Stimulated activated memory B cell treated with anti-CD40 and anti-IgM and Interleukin-4, amounts not matched to agents 10 μg/mL and 1 μg/mL and 100 μg/mL, for 72 hours (primary cell): ENCODE results near the gene PAH.

Experiments used
- ATAC-seq: fragments of 150-1000 bp; cut with Tn5 transposase; 2 replicates; pipeline ENCODE4 v1.10.0; 2021
- H3K27ac Mint-ChIP-seq: one replicate; pipeline ENCODE4 v1.8.0; 2022; ENCODE audit warnings: mild to moderate bottlenecking, mixed read lengths
- H3K27me3 Mint-ChIP-seq: one replicate; pipeline ENCODE4 v1.8.0; 2022; ENCODE audit warnings: mixed read lengths
- H3K36me3 Mint-ChIP-seq: one replicate; pipeline ENCODE4 v1.8.0; 2022; ENCODE audit warnings: mixed read lengths
- H3K4me1 Mint-ChIP-seq: one replicate; pipeline ENCODE4 v1.8.0; 2022; ENCODE audit warnings: mixed read lengths
- H3K4me3 Mint-ChIP-seq: one replicate; pipeline ENCODE4 v1.8.0; 2022; ENCODE audit warnings: mild to moderate bottlenecking, moderate library complexity, mixed read lengths
- H3K9me3 Mint-ChIP-seq: one replicate; pipeline ENCODE4 v1.8.0; 2022; ENCODE audit warnings: mixed read lengths

The PAH gene

DNA sequence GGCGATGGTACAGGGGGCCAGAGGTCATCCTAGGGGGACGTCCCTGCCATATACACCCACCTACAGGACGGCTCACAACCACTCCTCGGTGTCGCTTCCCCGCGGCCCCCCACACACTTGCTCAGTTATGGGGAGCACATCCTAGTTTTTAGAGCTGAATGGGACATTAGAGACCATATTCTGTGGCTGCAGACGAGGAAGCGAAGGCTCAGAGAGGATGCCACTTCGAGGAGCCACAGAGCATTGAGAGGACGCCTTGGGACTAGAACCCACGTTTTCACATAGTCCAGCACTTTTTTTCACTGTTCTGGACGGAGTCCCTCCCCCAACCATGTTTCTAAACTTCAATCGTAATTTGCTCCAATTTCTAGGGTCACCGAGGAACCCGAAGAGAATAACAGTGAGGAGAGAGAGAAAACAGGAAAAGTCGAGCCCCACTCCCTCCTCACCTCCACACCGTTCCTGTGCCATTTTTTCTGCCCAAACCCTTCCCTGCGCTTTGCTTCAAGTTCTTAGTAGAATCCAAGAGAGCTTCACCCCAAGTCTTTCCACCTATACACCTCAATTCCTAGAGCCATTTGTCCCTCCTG lies 39.8 kb upstream of the PAH start:
- ATAC-seq, result no peak
- H3K9me3 Mint-ChIP-seq, result no peaks in the 10 kb centered on the region
- peaks cover 81% of the 10 kb centered on the region for H3K27me3 Mint-ChIP-seq
- H3K4me1 Mint-ChIP-seq, result peaks cover 35% of the 10 kb centered on the region
- peak overlapping the region; percentile 78 for H3K27ac Mint-ChIP-seq
- peak overlapping the region; percentile 85 for H3K4me3 Mint-ChIP-seq
- H3K36me3 Mint-ChIP-seq, result no peaks in the 10 kb centered on the region

DNA sequence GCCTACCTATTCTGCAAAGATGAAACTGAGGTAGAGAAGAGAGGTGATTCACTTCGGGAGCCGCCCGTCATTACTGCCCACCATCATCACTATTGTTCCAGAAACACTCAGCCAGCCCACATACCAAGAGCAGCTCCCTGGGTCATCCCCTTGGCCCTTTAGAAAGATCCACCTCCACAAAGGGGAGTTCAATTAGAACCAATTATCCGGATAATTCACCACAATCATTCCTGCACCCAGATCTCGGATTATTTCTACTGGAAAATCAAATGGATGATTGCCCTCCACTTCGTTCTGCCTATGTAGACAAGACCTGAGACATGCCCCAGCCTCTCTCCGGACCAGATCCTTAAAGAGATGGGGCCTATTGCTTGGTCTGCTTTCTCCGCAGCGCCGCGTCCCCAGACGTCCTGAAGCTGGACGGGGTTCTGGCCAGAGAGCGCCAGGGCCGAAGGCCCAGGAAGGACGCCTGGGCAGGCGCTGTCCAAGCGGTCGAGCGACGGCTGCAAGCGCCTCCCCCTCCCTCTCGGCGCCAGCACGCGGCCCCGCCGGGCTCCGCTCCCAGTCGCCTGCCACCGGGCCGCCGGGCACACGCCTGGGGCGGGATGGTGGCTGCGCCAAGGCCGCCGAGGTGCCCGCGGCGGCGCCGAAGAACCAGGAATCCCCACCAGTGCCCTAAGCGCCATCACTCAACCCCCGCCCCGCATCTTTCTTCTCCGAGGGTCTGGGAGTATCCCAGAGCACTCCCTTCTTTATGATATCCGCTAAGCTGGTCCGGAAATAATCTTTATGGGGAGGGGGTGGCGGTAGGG lies 39.1 kb upstream of the PAH start:
- ATAC-seq, result no peak
- H3K4me3 Mint-ChIP-seq, result peak overlapping the region; percentile 85
- peaks cover 80% of the 10 kb centered on the region for H3K27me3 Mint-ChIP-seq
- H3K9me3 Mint-ChIP-seq, result no peaks in the 10 kb centered on the region
- H3K27ac Mint-ChIP-seq, result peak overlapping the region; percentile 78
- peaks cover 33% of the 10 kb centered on the region for H3K4me1 Mint-ChIP-seq
- no peaks in the 10 kb centered on the region for H3K36me3 Mint-ChIP-seq

GRCh38 chr12:102954134-102954533 lies 37.1 kb upstream of the PAH start:
- Mint-ChIP-seq H3K4me3 (no peak overlapping the region), H3K4me1 (peaks cover 39% of the 10 kb centered on the region), H3K27me3 (peaks cover 80% of the 10 kb centered on the region), H3K9me3 (no peaks in the 10 kb centered on the region), H3K36me3 (no peaks in the 10 kb centered on the region), H3K27ac (no peak overlapping the region)
- no peak for ATAC-seq

DNA sequence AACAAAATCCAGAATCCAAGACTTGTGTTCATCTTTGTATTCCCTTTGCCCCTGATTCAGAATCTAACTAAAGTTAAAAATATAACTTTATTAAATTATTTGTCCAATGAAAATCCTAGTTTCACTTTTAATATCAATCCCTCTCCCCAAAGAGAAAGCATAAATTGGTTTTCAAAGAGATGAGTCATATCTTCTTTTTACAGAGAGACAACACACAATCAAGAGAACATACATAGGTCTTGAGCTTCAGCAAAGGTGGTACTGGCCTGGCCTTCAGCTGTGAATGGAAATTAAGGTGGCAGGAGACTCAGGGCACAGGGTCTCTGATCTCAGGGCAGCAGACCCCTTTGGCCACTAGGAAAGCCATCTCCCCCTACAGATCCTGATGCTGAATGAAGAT lies 36.2 kb upstream of the PAH start:
- no peaks in the 10 kb centered on the region for H3K36me3 Mint-ChIP-seq
- H3K4me3 Mint-ChIP-seq, result no peak overlapping the region

GRCh38 chr12:102951841-102952240 lies 34.8 kb upstream of the PAH start:
- Mint-ChIP-seq H3K27ac (no peak overlapping the region), H3K27me3 (peaks cover 76% of the 10 kb centered on the region), H3K9me3 (no peaks in the 10 kb centered on the region), H3K4me3 (peak overlapping the region; percentile 33), H3K4me1 (peaks cover 17% of the 10 kb centered on the region), H3K36me3 (no peaks in the 10 kb centered on the region)
- no peak for ATAC-seq

More for the DNA sequence above, 36.2 kb upstream of the PAH start:
- H3K4me1 Mint-ChIP-seq, result peaks cover 30% of the 10 kb centered on the region
- no peak for ATAC-seq
- H3K9me3 Mint-ChIP-seq, result no peaks in the 10 kb centered on the region
- H3K27ac Mint-ChIP-seq, result no peak overlapping the region
- H3K27me3 Mint-ChIP-seq, result peaks cover 73% of the 10 kb centered on the region

- peaks cover 73% of the 10 kb centered on the region for H3K27me3 Mint-ChIP-seq
- peak overlapping the region; percentile 75 for H3K4me3 Mint-ChIP-seq
- H3K36me3 Mint-ChIP-seq, result no peaks in the 10 kb centered on the region
- no peak for ATAC-seq
- no peaks in the 10 kb centered on the region for H3K9me3 Mint-ChIP-seq
- H3K27ac Mint-ChIP-seq, result peak overlapping the region; percentile 35
- peaks cover 12% of the 10 kb centered on the region for H3K4me1 Mint-ChIP-seq
Observed at GRCh38 chr12:102950950-102951619, 34.0 kb upstream of the PAH start.

DNA sequence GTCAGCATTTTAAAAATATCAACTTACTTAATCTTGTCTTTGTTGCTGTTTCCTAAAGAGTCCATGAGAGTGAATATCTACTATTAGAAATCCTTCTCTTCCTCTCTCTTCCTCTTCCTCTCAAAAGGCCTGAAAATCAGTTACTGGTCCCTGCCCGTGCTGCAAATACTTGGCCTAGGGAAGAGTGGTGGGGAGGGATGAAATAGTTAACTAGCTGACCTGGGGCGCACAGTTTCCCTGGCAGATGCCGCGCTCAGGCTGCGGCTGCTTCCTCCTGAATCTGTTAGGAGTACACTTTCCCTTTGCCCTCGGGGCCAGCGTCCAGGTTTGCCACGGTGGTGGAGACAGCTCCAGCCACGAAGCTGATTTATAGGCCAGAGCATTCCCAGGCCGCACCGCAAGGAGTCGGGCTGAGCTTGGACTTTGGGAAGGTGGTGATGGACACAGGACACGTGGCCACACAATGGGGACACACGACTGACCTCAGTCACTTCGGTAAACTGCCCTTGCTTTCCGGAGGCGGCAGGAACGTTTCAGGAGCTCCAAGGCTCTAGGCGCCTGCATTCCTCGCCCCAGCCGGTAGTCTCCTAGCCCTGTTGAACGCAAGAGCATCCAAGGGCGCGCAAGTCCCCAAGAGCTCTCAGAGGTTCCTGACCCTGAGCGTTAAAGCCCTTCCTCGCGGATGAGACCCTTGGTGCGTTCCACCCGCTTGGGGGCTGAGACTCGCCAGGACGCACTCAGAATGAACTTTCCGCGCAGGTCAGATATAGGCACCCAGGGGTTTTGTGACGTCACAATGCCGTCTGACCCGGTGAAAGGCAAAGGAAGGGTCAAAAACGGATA lies 33.3 kb upstream of the PAH start:
- ATAC-seq, result no peak
- peak overlapping the region; percentile 75 for H3K4me3 Mint-ChIP-seq
- H3K27ac Mint-ChIP-seq, result peak overlapping the region; percentile 35

GRCh38 chr12:102948941-102949352 lies 31.9 kb upstream of the PAH start:
- Mint-ChIP-seq H3K4me1 (peaks cover 12% of the 10 kb centered on the region), H3K4me3 (no peak overlapping the region), H3K27me3 (peaks cover 52% of the 10 kb centered on the region), H3K36me3 (no peaks in the 10 kb centered on the region), H3K9me3 (no peaks in the 10 kb centered on the region), H3K27ac (no peak overlapping the region)
- no peak for ATAC-seq

More for the DNA sequence above, 33.3 kb upstream of the PAH start:
- Mint-ChIP-seq H3K9me3 (no peaks in the 10 kb centered on the region), H3K36me3 (no peaks in the 10 kb centered on the region), H3K27me3 (peaks cover 66% of the 10 kb centered on the region), H3K4me1 (peaks cover 12% of the 10 kb centered on the region)

GRCh38 chr12:102946042-102946441 lies 29.0 kb upstream of the PAH start:
- H3K4me1 Mint-ChIP-seq, result peaks cover 11% of the 10 kb centered on the region
- H3K9me3 Mint-ChIP-seq, result peaks cover 3% of the 10 kb centered on the region
- H3K27me3 Mint-ChIP-seq, result peaks cover 46% of the 10 kb centered on the region
- no peak overlapping the region for H3K27ac Mint-ChIP-seq
- ATAC-seq, result no peak
- H3K4me3 Mint-ChIP-seq, result no peak overlapping the region
- H3K36me3 Mint-ChIP-seq, result no peaks in the 10 kb centered on the region

DNA sequence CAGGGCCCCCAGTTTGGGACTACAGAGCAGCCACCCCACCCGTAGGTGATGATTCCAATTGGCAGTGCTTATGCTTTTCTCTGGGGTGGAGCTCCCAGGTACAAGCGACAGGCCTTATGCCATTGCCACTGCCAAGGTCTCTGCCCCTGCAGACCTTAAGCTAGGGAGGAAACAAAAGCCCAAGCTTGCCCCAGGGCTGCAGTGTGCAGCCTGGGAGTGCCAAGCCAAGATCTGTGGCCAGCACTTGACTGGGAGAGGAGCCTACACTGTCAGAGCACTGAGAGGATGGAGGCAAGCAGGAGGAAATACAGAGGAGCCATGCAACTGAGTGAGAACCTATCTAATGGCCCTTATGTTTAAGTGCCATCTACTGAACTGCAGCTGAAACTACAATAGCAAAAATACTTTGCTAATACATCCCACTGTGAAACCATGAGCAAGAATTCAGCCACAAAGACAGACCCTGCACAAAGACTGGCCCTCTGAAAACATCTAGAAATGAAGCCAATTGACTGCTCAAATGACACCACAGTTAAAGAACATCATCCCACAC lies 22.7 kb upstream of the PAH start:
- no peak overlapping the region for H3K27ac Mint-ChIP-seq
- no peak overlapping the region for H3K4me3 Mint-ChIP-seq
- no peaks in the 10 kb centered on the region for H3K4me1 Mint-ChIP-seq
- no peak for ATAC-seq
- peaks cover 68% of the 10 kb centered on the region for H3K27me3 Mint-ChIP-seq
- peaks cover 3% of the 10 kb centered on the region for H3K9me3 Mint-ChIP-seq
- no peaks in the 10 kb centered on the region for H3K36me3 Mint-ChIP-seq

- no peak for ATAC-seq
- H3K4me1 Mint-ChIP-seq, result no peaks in the 10 kb centered on the region
- no peak overlapping the region for H3K27ac Mint-ChIP-seq
- peaks cover 73% of the 10 kb centered on the region for H3K27me3 Mint-ChIP-seq
- peaks cover 3% of the 10 kb centered on the region for H3K9me3 Mint-ChIP-seq
- no peaks in the 10 kb centered on the region for H3K36me3 Mint-ChIP-seq
- H3K4me3 Mint-ChIP-seq, result no peak overlapping the region
Observed at GRCh38 chr12:102939059-102939458, 22.0 kb upstream of the PAH start.

DNA sequence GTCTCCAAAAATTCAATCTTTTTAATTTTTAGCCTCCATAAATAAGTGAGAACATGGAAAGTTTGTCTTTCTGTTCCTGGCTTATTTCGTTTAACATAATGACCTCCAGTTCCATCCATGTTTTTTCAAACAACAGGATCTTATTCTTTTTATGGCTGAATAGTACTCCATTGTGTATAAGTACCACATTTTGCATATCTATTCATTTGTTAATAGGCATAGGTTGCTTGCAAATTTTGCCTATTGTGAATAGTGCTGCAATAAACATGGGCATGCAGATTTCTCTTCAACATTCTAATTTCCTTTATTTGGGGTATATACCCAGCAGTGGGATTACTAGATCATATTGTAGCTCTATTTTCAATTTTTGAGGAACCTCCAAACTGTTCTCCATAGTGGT lies 16.1 kb upstream of the PAH start:
- H3K36me3 Mint-ChIP-seq, result no peaks in the 10 kb centered on the region

GRCh38 chr12:102927220-102927619 lies 10.2 kb upstream of the PAH start:
- Mint-ChIP-seq H3K27ac (no peak overlapping the region), H3K4me3 (no peak overlapping the region), H3K27me3 (peaks cover 35% of the 10 kb centered on the region), H3K9me3 (no peaks in the 10 kb centered on the region), H3K36me3 (no peaks in the 10 kb centered on the region), H3K4me1 (no peaks in the 10 kb centered on the region)
- no peak for ATAC-seq

More for the DNA sequence above, 16.1 kb upstream of the PAH start:
- ATAC-seq, result no peak
- Mint-ChIP-seq H3K27me3 (peaks cover 66% of the 10 kb centered on the region), H3K4me3 (no peak overlapping the region), H3K9me3 (no peaks in the 10 kb centered on the region), H3K27ac (no peak overlapping the region), H3K4me1 (no peaks in the 10 kb centered on the region)

GRCh38 chr12:102921240-102921639 lies 4.2 kb upstream of the PAH start:
- Mint-ChIP-seq H3K36me3 (no peaks in the 10 kb centered on the region), H3K27me3 (peaks cover 27% of the 10 kb centered on the region), H3K4me3 (no peak overlapping the region), H3K27ac (no peak overlapping the region), H3K4me1 (peaks cover 13% of the 10 kb centered on the region), H3K9me3 (no peaks in the 10 kb centered on the region)
- ATAC-seq, result no peak

- no peak overlapping the region for H3K4me3 Mint-ChIP-seq
- no peak overlapping the region for H3K27ac Mint-ChIP-seq
- H3K36me3 Mint-ChIP-seq, result no peaks in the 10 kb centered on the region
- no peak for ATAC-seq
- peaks cover 18% of the 10 kb centered on the region for H3K27me3 Mint-ChIP-seq
- peaks cover 13% of the 10 kb centered on the region for H3K4me1 Mint-ChIP-seq
- H3K9me3 Mint-ChIP-seq, result no peaks in the 10 kb centered on the region
Observed at GRCh38 chr12:102920271-102920670, 3.2 kb upstream of the PAH start.
